ENCODE results near the gene TBC1D14.

Gene TBC1D14

DNA sequence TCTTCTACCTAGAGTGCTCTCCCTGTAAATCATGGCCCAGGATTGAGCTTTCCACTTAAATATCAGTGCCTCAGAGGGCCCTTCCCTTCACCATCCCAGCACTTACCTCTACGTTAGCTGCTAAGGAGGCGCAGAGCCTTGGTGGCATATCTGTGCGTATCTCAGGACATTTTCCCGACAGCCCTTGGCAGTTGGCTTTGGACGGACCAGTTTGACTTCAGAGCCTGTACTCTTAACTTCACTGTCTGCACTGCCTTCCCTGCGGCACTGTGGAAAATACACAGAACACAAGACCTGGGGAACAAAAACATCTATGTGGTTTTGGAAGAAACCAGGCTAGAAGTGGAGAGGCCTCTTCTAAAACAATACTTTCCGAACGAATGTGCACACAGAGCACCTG lies 135.9 kb downstream of the TBC1D14 start:
- WGBS (ENCODE audit: insufficient coverage), result 97% methylated on average over 8 of the region's 8 CpGs
- Histone ChIP-seq H3K27me3 (replicated peaks in 2 of 5; ENCODE audit: control insufficient read depth in 4 of 5, insufficient read depth in 5 of 5, low read length in 4 of 5) (peaks cover 0 to 95% (median 52%) of the 10 kb centered on the region in 5 experiments), H3K4me1 (ENCODE audit: control extremely low read depth in 1 of 4, control insufficient read depth in 4 of 4, insufficient read depth in 4 of 4, low read length in 3 of 4) (peaks cover 3 to 28% (median 26%) of the 10 kb centered on the region in 4 experiments), H3K9me3 (ENCODE audit: control extremely low read depth in 1 of 5, control insufficient read depth in 4 of 5, insufficient read depth in 2 of 5, low read depth in 1 of 5, low read length in 4 of 5) (no peaks in the 10 kb centered on the region), H3K36me3 (ENCODE audit: control insufficient read depth in 4 of 4, insufficient read depth in 4 of 4, low read length in 3 of 4) (no peaks in the 10 kb centered on the region), H3K4me3 (ENCODE audit: control insufficient read depth in 1 of 7, extremely low read depth in 1 of 7, insufficient read depth in 4 of 7, low read depth in 2 of 7, low read length in 6 of 7) (no peak overlapping the region), H3K27ac (ENCODE audit: insufficient read depth in 1 of 2, low read depth in 1 of 2, low read length in 2 of 2, poor library complexity in 1 of 2, severe bottlenecking in 2 of 2) (no peak overlapping the region)
- DNase-seq, result no peak
- CTCF ChIA-PET, result interaction anchor here (0.7 to 9.1 kb wide), 4 partner anchors 8 to 23 kb away, joined by 3 to 113 read pairs (median 13); partner anchors contain the start of gene GRPEL1
- POLR2A ChIA-PET, result no interaction called here

DNA sequence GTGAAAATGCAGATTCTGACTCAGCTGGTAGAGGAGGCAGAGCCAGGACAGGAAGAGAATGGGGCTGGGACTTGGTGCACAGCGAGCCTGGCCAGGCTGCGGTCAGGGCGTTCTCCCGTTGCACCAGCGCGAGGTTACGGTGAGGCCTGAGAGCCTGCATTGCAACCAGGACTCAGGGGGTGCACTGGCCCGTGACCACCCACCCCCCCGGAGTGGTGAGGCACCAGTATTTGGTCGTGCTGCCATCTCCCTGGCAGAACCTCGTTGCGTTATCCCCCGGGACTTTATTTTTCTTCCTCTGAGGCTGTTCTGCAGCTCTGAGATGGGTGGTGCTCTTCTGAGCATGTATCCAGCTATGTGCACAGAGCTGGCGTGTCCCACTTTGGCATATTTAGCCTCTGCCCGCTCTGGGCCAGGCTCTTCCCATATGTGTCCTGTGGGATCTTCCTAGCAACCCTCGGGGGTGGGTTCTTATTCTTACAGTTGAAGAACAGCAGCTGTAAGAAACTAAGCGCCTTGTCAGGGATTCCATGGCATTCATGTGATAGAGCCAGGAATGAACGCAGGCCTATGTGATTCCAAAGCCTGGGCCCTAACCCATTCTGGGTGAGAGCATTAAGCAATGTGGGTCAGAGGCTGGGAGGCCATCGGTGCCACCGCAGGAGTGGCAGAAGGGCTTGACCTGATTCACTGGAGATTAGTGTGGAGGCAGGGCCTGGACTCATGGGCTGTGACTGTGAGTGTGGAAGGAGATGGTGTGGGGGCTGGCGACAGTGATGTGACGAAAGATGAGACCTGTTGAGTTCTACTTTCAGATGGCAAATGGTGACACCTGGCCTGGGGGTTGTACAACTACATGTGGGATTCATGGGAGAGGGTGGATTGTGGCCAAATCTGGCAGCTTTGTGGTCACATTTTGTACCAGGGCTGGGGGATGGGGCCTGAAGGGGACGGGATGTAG lies 136.6 kb downstream of the TBC1D14 start:
- POLR2A ChIA-PET, result interaction anchor here (0.6 kb wide), 1 partner anchor 284 kb away, joined by 3 read pairs; no protein-coding TSS in a partner anchor
- Histone ChIP-seq H3K4me3 (ENCODE audit: control insufficient read depth in 1 of 7, extremely low read depth in 1 of 7, insufficient read depth in 4 of 7, low read depth in 2 of 7, low read length in 6 of 7) (no peak overlapping the region), H3K9me3 (ENCODE audit: control extremely low read depth in 1 of 5, control insufficient read depth in 4 of 5, insufficient read depth in 2 of 5, low read depth in 1 of 5, low read length in 4 of 5) (no peaks in the 10 kb centered on the region), H3K36me3 (ENCODE audit: control insufficient read depth in 4 of 4, insufficient read depth in 4 of 4, low read length in 3 of 4) (no peaks in the 10 kb centered on the region), H3K27me3 (replicated peaks in 2 of 5; ENCODE audit: control insufficient read depth in 4 of 5, insufficient read depth in 5 of 5, low read length in 4 of 5) (peaks cover 0 to 95% (median 51%) of the 10 kb centered on the region in 5 experiments), H3K4me1 (ENCODE audit: control extremely low read depth in 1 of 4, control insufficient read depth in 4 of 4, insufficient read depth in 4 of 4, low read length in 3 of 4) (peaks cover 3 to 28% (median 26%) of the 10 kb centered on the region in 4 experiments), H3K27ac (ENCODE audit: insufficient read depth in 1 of 2, low read depth in 1 of 2, low read length in 2 of 2, poor library complexity in 1 of 2, severe bottlenecking in 2 of 2) (no peak overlapping the region)
- no peak for DNase-seq
- CTCF ChIA-PET, result interaction anchor here (0.6 to 9.1 kb wide), 2 partner anchors 12 to 22 kb away, joined by 3 to 113 read pairs; partner anchors contain the start of gene GRPEL1
- 94% methylated on average over 23 of the region's 23 CpGs for WGBS (ENCODE audit: insufficient coverage)

DNA sequence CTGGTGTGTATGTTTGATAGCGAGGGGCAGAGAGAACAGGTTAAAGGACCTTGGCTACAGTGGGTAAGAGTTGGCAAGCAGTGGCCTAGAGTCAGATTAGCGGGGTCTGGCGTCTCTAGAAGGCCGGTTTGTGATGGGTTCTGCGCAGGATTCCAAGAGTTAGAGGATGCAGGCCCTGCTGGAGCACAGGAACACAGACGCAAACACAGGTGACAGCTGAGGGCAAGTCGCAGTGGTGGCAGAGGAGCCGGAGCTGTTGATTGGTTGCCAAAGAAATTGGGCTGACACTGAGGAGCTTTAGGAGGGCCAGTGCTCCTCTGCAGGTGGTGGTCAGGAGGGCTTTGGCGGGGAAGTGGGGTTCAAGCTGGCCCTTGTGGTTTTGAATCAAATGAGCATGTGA lies 137.3 kb downstream of the TBC1D14 start:
- CTCF ChIA-PET, result interaction anchor here (0.6 to 9.1 kb wide), 2 partner anchors 11 to 21 kb away, joined by 3 to 113 read pairs; partner anchors contain the start of gene GRPEL1
- 91% methylated on average over 9 of the region's 9 CpGs for WGBS (ENCODE audit: insufficient coverage)
- Histone ChIP-seq H3K27me3 (replicated peaks in 2 of 5; ENCODE audit: control insufficient read depth in 4 of 5, insufficient read depth in 5 of 5, low read length in 4 of 5) (peaks cover 0 to 92% (median 45%) of the 10 kb centered on the region in 5 experiments), H3K27ac (ENCODE audit: insufficient read depth in 1 of 2, low read depth in 1 of 2, low read length in 2 of 2, poor library complexity in 1 of 2, severe bottlenecking in 2 of 2) (no peak overlapping the region), H3K36me3 (ENCODE audit: control insufficient read depth in 4 of 4, insufficient read depth in 4 of 4, low read length in 3 of 4) (no peaks in the 10 kb centered on the region), H3K4me3 (ENCODE audit: control insufficient read depth in 1 of 7, extremely low read depth in 1 of 7, insufficient read depth in 4 of 7, low read depth in 2 of 7, low read length in 6 of 7) (no peak overlapping the region), H3K9me3 (ENCODE audit: control extremely low read depth in 1 of 5, control insufficient read depth in 4 of 5, insufficient read depth in 2 of 5, low read depth in 1 of 5, low read length in 4 of 5) (no peaks in the 10 kb centered on the region), H3K4me1 (ENCODE audit: control extremely low read depth in 1 of 4, control insufficient read depth in 4 of 4, insufficient read depth in 4 of 4, low read length in 3 of 4) (peaks cover 3 to 25% (median 23%) of the 10 kb centered on the region in 4 experiments)
- no peak for DNase-seq
- POLR2A ChIA-PET, result interaction anchor here (0.7 kb wide), 1 partner anchor 453 kb away, joined by 3 read pairs; no protein-coding TSS in a partner anchor

DNA sequence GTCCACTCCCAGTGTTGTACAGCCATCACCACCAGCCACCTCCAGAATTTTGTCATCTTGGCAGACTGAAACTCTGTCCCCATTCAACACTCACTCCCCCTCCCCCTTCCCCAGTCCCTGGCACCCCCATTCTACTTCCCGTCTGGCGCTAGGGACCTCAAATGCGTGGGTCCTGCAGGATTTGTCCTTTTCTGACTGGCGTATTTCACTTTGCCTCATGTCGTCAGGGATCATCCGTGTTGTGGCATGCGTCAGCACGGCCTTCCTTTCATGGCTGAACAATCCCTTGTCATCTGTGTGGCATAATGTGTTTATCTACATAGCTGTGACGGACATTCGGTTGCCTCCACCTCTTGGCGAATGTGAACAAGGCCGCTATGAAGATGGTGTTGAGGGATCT lies 139.0 kb downstream of the TBC1D14 start:
- Histone ChIP-seq H3K36me3 (ENCODE audit: control insufficient read depth in 4 of 4, insufficient read depth in 4 of 4, low read length in 3 of 4) (no peaks in the 10 kb centered on the region), H3K4me1 (ENCODE audit: control extremely low read depth in 1 of 4, control insufficient read depth in 4 of 4, insufficient read depth in 4 of 4, low read length in 3 of 4) (peaks cover 3 to 27% (median 24%) of the 10 kb centered on the region in 4 experiments)

DNA sequence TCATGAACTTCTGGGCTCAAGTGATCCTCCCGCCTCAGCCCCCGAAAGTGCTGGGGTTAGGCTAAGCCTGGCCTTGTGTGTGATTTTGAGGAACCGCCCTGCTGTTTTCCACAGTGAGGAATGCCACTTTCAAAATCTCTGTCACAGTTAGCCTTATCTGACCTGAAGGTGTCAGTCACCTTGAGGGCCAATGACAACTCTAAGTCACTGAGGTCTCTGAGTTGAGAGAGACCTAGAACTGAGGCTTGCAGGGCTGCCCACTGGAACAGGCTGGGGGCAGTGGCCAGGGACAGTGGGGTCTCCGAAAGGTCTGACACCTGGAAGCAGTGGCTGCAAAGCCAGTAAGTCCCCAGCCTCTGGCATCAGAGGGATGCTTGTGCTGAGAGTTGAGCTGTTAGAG lies 139.7 kb downstream of the TBC1D14 start:
- H3K4me1 ChIP-seq (ENCODE audit: control extremely low read depth in 1 of 4, control insufficient read depth in 4 of 4, insufficient read depth in 4 of 4, low read length in 3 of 4), result peaks cover 3 to 26% (median 22%) of the 10 kb centered on the region in 4 experiments
- DNase-seq, result no peak
- POLR2A ChIA-PET, result no interaction called here
- CTCF ChIA-PET, result no interaction called here
- no peaks in the 10 kb centered on the region for H3K9me3 ChIP-seq (ENCODE audit: control extremely low read depth in 1 of 5, control insufficient read depth in 4 of 5, insufficient read depth in 2 of 5, low read depth in 1 of 5, low read length in 4 of 5)
- peaks cover 0 to 4% (median 0%) of the 10 kb centered on the region in 4 experiments for H3K36me3 ChIP-seq (ENCODE audit: control insufficient read depth in 4 of 4, insufficient read depth in 4 of 4, low read length in 3 of 4)
- no peak overlapping the region for H3K27ac ChIP-seq (ENCODE audit: insufficient read depth in 1 of 2, low read depth in 1 of 2, low read length in 2 of 2, poor library complexity in 1 of 2, severe bottlenecking in 2 of 2)
- peaks cover 0 to 89% (median 39%) of the 10 kb centered on the region in 5 experiments for H3K27me3 ChIP-seq (replicated peaks in 2 of 5; ENCODE audit: control insufficient read depth in 4 of 5, insufficient read depth in 5 of 5, low read length in 4 of 5)
- no peak overlapping the region for H3K4me3 ChIP-seq (ENCODE audit: control insufficient read depth in 1 of 7, extremely low read depth in 1 of 7, insufficient read depth in 4 of 7, low read depth in 2 of 7, low read length in 6 of 7)
- WGBS (ENCODE audit: insufficient coverage), result 98% methylated on average over 3 of the region's 4 CpGs

More for the DNA sequence above, 139.0 kb downstream of the TBC1D14 start:
- WGBS (ENCODE audit: insufficient coverage), result 97% methylated on average over 11 of the region's 12 CpGs
- Histone ChIP-seq H3K4me3 (ENCODE audit: control insufficient read depth in 1 of 7, extremely low read depth in 1 of 7, insufficient read depth in 4 of 7, low read depth in 2 of 7, low read length in 6 of 7) (no peak overlapping the region), H3K27ac (ENCODE audit: insufficient read depth in 1 of 2, low read depth in 1 of 2, low read length in 2 of 2, poor library complexity in 1 of 2, severe bottlenecking in 2 of 2) (no peak overlapping the region), H3K27me3 (replicated peaks in 2 of 5; ENCODE audit: control insufficient read depth in 4 of 5, insufficient read depth in 5 of 5, low read length in 4 of 5) (peaks cover 0 to 89% (median 44%) of the 10 kb centered on the region in 5 experiments), H3K9me3 (ENCODE audit: control extremely low read depth in 1 of 5, control insufficient read depth in 4 of 5, insufficient read depth in 2 of 5, low read depth in 1 of 5, low read length in 4 of 5) (no peaks in the 10 kb centered on the region)
- ChIA-PET CTCF (interaction anchor here (0.6 to 9.1 kb wide), 2 partner anchors 12 to 20 kb away, joined by 4 to 113 read pairs; partner anchors contain the start of gene GRPEL1), POLR2A (no interaction called here)
- no peak for DNase-seq

DNA sequence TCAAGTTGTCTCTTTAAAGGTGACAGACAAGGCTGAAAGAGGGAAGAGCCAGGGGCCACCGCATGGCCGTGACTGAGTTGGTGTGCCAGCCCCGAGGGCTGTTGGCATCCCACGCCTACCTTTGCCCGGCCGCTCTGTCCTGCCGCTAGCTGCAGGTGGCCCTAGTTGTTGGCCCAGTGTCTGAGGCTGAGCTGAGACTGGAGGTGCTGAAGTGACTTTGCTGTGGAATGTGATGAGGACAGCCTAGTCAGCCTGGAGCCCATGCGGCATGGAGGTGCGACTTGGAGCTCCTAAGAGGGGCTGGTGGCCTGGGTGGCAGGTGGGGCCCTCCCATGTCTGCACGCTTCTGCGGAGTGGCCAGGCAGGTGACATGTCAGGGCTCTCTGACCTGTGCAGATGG lies 140.1 kb downstream of the TBC1D14 start:
- peaks cover 0 to 89% (median 36%) of the 10 kb centered on the region in 5 experiments for H3K27me3 ChIP-seq (replicated peaks in 2 of 5; ENCODE audit: control insufficient read depth in 4 of 5, insufficient read depth in 5 of 5, low read length in 4 of 5)
- CTCF ChIA-PET, result interaction anchor here (1.1 to 1.4 kb wide), 2 partner anchors 9 to 16 kb away, joined by 4 to 5 read pairs; no protein-coding TSS in a partner anchor
- POLR2A ChIA-PET, result no interaction called here

More for the DNA sequence above, 140.1 kb downstream of the TBC1D14 start:
- no peak for DNase-seq
- Histone ChIP-seq H3K4me3 (ENCODE audit: control insufficient read depth in 1 of 7, extremely low read depth in 1 of 7, insufficient read depth in 4 of 7, low read depth in 2 of 7, low read length in 6 of 7) (no peak overlapping the region), H3K9me3 (ENCODE audit: control extremely low read depth in 1 of 5, control insufficient read depth in 4 of 5, insufficient read depth in 2 of 5, low read depth in 1 of 5, low read length in 4 of 5) (no peaks in the 10 kb centered on the region), H3K4me1 (ENCODE audit: control extremely low read depth in 1 of 4, control insufficient read depth in 4 of 4, insufficient read depth in 4 of 4, low read length in 3 of 4) (peaks cover 2 to 21% (median 18%) of the 10 kb centered on the region in 4 experiments), H3K27ac (ENCODE audit: insufficient read depth in 1 of 2, low read depth in 1 of 2, low read length in 2 of 2, poor library complexity in 1 of 2, severe bottlenecking in 2 of 2) (no peak overlapping the region), H3K36me3 (ENCODE audit: control insufficient read depth in 4 of 4, insufficient read depth in 4 of 4, low read length in 3 of 4) (peaks cover 0 to 7% (median 0%) of the 10 kb centered on the region in 4 experiments)
- WGBS (ENCODE audit: insufficient coverage), result 100% methylated on average over 6 of the region's 11 CpGs

Measured in common myeloid progenitor, CD34-positive (primary cell).